GM18951 (cell line): Measurements from ENCODE around the gene ZNF618.

Experiments
- POLR2A ChIP-seq: IDR thresholded peaks from 4 replicates; pipeline ENCODE4 v1.6.1; 2011; ENCODE audit warnings: mild to moderate bottlenecking; ENCODE audit not compliant: insufficient read length, insufficient read depth; ENCODE audit errors: extremely low read depth
- in situ Hi-C: fragments of 300-500 bp; cut with MboI; formaldehyde crosslinking; loops from one replicate; pipeline ENCODE4 v1.12.0; 2022; ENCODE audit warnings: low sequenced_read_pairs, mixed read lengths, inconsistent platforms; ENCODE audit not compliant: unreplicated experiment

Gene ZNF618

DNA sequence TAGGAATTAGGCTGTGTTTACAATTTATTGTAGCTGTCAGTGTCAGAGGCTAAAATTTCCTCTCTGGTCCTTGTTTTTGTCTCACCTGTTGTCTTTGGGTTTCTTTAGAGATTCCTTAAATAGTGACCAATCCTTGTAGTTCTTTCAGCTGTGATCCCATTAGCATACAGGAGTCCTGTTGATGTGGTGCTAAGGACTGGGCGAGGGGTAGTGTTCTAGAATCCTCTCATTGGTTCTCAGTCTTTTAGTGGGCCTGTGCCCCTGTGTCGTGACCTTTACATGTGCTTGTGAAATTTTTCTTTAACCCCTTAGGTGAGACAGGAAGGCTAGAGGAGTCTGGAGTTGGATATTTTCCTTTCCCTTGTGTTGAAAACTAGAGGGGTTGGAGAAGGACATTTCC is 51.2 kb downstream of the ZNF618 start:
- in situ Hi-C loops: no loop called here
- no peak for TF ChIP-seq POLR2A

GRCh38 chr9:113928269-113928668 is 52.2 kb downstream of the ZNF618 start:
- no peak for TF ChIP-seq POLR2A

GRCh38 chr9:113929634-113930389 is 53.7 kb downstream of the ZNF618 start:
- no peak for TF ChIP-seq POLR2A
- in situ Hi-C loops: no loop called here

More at GRCh38 chr9:113928269-113928668, 52.2 kb downstream of the ZNF618 start:
- in situ Hi-C loops: no loop called here

- no peak for TF ChIP-seq POLR2A
- in situ Hi-C loops: no loop called here
These were observed 54.3 kb downstream of the ZNF618 start for GRCh38 chr9:113930390-113930783.

DNA sequence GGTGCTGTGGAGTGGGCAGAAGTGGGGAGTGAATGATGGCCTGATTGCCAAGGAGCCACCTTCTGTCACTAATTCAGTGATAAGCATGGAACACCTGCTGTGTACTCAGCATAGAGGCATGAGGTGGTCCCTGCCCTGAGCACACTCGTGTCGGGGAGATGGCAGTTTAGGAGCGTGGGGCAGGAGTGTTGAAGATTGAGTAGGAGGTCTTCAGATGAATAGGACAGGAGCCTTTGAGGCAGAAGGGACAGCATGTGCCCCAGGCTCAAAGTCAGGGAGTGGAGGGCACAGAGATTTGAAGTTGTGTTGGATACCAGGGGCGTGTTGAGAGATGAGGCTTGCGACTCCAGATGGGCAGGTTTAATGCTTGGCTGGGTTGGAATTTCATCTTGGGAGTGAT is 55.0 kb downstream of the ZNF618 start:
- no peak for TF ChIP-seq POLR2A
- in situ Hi-C loops: no loop called here

GRCh38 chr9:113931777-113932176 is 55.7 kb downstream of the ZNF618 start:
- in situ Hi-C loops: no loop called here

DNA sequence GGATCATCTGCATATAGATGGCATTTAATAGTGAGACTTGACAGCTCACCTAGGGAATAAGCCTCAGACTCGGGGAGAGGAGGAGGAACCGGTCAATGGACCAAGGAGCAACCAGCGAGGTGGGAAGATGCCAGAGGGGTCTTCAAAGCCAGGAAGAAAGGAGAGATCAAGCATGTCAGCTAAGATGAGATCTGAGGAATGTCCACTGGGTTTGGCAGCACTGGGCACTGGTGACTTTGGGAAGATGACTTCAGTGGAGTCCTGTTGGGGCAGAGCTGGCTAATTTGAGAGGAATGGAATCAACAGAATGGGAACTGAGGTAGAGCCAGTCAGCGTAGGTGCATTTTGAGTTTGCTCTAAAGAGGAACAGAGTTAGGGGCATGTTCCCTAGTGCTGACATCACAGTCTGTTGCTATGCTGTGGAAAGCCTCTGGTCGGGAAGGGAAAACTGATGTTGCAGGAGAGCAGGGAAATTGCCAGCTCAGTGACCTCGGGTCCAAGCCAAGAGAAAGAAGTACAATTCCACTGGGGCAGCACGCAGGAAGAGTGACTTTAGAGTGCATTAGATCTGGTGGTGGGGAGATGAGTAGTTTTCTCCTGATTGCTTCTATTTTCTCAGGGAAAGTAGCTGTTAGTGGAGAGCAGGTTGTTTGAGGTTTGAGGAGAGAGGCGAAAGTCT is 56.9 kb downstream of the ZNF618 start:
- no peak for TF ChIP-seq POLR2A
- in situ Hi-C loops: no loop called here

More at GRCh38 chr9:113931777-113932176, 55.7 kb downstream of the ZNF618 start:
- no peak for TF ChIP-seq POLR2A

GRCh38 chr9:113933671-113934070 is 57.6 kb downstream of the ZNF618 start:
- in situ Hi-C loops: no loop called here
- no peak for TF ChIP-seq POLR2A

DNA sequence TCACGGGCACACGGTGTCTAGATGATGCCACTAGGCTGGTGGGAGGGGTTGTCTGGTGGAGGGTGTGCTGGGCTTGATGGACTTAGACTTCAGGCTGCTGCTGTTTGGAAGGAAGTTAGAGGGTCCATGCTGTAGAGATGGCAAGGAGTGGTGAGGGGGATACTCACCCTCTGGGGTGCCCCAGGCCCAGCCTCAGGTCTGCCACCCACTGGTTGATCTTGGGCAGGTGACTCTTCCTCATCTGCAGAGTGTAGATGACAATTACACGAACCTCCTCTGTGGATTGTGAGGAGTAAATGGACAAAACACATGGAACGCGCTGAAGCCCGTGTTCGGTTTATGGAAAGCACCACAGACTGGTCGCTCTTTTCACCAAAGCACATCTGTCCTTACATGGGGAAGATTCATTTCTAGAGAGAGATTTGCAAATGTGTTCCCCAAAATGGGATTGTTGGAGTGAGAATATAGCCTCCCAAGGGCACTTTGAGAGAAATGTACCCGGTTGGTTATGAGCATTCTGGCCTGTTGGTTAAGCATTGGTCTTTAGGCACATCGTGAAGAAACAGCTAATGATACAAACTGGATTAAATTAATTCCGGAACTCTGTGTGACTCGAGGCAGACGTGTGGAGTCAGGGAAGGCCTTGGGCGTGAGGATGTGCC is 58.2 kb downstream of the ZNF618 start:
- in situ Hi-C loops: no loop called here
- no peak for TF ChIP-seq POLR2A

- in situ Hi-C loops: no loop called here
- no peak for TF ChIP-seq POLR2A
These were observed 58.9 kb downstream of the ZNF618 start for GRCh38 chr9:113934829-113935676.

DNA sequence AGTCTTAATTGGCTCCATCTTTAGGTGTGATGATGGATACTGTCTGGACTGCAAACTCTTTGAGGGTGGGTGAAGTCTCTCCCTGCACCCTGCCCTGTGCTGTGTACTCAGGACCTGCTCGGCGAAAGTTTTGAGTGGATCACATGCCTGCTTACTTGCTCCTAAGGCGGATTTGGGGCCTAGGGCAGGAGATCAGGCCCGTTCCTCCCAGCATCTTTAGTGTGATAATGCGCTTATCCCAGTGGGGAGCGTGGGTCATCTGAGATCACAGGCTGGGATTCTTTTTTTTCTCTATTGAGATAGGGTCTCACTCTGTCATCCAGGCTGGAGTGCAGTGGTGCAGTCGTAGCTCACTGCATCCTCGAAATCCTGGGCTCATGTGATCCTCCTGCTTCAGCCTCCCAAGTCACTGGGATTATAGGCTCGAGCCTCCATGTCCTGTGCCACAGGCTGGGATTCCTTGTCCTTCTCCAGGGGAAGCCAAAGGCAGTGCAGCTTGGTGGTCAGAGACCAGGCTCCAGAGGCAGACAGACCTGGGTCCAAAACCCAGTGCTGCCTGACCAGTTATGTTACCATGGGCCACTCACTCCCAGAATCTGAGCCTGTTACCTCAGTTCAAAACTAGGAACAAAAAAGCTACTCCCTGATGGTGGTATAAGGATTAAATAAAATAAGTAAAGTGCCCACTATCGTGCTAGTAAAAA is 59.7 kb downstream of the ZNF618 start:
- TF ChIP-seq POLR2A: no peak
- in situ Hi-C loops: no loop called here

DNA sequence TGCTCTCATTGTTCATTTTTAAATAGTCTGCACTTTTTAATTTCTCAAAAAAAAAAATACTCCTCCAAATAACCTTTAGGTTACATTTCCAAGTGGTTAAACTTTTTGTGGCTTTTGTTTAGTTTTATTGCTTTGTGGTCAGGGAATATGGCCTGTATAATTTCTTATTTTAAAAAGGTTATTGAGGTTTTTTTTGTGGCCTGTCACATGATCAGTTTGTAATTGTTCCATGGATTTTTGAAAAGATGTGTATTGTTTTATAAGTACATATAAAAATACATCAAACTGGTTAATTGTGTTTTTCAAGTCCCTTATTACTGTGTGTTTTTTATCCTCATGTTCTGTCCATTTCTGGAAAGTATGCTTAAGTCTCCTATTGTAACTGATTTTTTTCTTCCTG is 64.0 kb downstream of the ZNF618 start:
- TF ChIP-seq POLR2A: no peak
- in situ Hi-C loops: no loop called here
